T-helper 1 cell treated with Interleukin-12 subunit alpha and Interleukin-12 subunit beta and Interleukin-4 antibody, amounts not matched to agents 30 μg/mL and 1 μg/mL, for 36 hours (primary cell): ENCODE results near the gene CCDC43.
"Not testable (repeated sequence)": the region's sequence is repeated elsewhere in the genome, so short reads cannot be mapped to it uniquely, and the experiment has no call there.

Experiments
- H3K27ac Mint-ChIP-seq: one replicate; pipeline ENCODE4 v1.8.0; 2021; ENCODE audit warnings: mild to moderate bottlenecking, mixed read lengths
- H3K27me3 Mint-ChIP-seq: one replicate; pipeline ENCODE4 v1.8.0; 2021; ENCODE audit warnings: low read depth, mixed read lengths
- H3K36me3 Mint-ChIP-seq: one replicate; pipeline ENCODE4 v1.8.0; 2021; ENCODE audit warnings: low read depth, mixed read lengths
- H3K4me1 Mint-ChIP-seq: one replicate; pipeline ENCODE4 v1.8.0; 2021; ENCODE audit warnings: low read depth, mixed read lengths
- H3K4me3 Mint-ChIP-seq: one replicate; pipeline ENCODE4 v1.8.0; 2021; ENCODE audit warnings: mild to moderate bottlenecking, moderate library complexity, mixed read lengths
- H3K9me3 Mint-ChIP-seq: one replicate; pipeline ENCODE4 v1.8.0; 2021; ENCODE audit warnings: mixed read lengths

Gene CCDC43, protein sequence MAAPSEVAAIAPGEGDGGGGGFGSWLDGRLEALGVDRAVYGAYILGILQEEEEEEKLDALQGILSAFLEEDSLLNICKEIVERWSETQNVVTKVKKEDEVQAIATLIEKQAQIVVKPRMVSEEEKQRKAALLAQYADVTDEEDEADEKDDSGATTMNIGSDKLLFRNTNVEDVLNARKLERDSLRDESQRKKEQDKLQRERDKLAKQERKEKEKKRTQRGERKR

DNA sequence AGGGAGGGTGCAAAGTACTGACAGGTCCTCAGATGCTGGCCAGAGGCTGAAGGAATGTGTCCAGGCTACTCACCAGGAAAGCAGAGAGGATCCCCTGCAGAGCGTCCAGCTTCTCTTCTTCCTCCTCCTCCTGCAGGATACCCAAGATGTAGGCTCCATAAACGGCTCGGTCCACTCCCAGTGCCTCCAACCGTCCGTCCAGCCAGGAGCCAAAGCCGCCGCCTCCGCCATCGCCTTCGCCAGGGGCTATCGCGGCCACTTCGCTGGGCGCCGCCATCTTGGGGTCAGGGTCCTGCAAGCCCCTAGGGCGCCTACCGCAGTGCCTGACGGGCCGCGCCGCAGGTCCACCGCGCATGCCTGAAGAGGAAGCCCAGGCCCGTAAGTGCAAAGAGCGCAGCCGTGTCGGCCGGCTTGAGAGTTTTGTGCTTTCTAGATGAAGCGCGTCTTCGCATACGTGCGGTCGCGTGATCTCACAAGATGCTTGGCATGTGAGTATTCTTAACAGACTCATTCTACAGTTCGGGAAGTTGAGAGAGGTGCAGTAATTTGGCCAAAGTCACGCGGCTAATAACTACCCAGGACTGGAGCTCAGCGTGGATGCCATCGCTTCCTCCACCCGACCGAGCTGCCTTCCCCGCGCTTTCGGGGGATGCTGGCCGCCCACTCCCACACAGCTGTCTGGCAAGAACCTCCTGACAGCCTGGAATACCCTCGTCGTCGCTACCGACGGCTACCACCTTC is at the start of gene CCDC43:
Gene CCDC43 (minus strand): TSS at position 300 of the 741 bp plus-strand sequence. CDS start 23 bp downstream, at position 277.
- no peaks in the 10 kb centered on the region for H3K27me3 Mint-ChIP-seq
- H3K9me3 Mint-ChIP-seq = no peaks in the 10 kb centered on the region

DNA sequence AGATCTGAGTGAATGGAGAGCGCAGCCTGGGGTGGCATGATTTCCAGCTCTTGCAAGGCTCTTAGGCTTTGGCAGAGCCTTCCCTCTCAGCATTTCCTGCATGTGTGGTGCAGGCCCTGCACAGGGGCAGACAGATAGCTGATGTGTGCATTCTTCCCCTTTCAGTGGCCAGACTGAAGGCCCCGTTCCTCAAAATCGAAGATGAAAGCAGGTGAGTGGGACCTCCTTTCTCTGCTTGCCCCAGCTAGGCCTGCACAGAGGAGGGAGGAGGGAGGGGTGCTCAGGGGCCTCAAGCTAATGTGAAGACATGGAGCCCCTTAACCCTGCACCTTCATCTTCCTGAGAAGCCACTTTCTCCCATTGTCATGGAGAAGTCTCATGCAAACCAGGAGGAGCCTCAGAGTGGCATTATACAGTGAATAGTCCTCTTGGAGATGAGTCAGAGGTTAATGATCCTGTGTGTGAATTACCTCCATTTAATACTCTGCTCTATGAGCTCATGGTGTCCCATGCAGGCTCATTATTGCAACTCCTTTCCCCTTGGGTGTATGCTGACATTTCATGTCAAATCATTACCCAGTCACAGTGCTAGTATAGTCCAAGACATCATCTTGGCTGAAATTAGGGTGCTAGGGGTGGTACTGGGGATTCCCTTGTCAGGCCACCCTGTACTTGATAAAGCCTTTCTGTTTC is 48.8 kb upstream of the CCDC43 start:
- Mint-ChIP-seq H3K27me3 (no peaks in the 10 kb centered on the region), H3K4me3 (no peak overlapping the region), H3K9me3 (no peaks in the 10 kb centered on the region), H3K36me3 (peaks cover 12% of the 10 kb centered on the region), H3K4me1 (no peaks in the 10 kb centered on the region), H3K27ac (no peak overlapping the region)

More for the DNA sequence above, at the start of gene CCDC43:
- peak within 1 kb of the TSS; percentile 93 for H3K27ac Mint-ChIP-seq
- H3K4me1 Mint-ChIP-seq = peaks cover 24% of the 10 kb centered on the region
- peaks cover 11% of the 10 kb centered on the region for H3K36me3 Mint-ChIP-seq
- H3K4me3 Mint-ChIP-seq = peak within 1 kb of the TSS; percentile 99

- Mint-ChIP-seq H3K27ac (no peak overlapping the region), H3K4me3 (no peak overlapping the region), H3K4me1 (no peaks in the 10 kb centered on the region)
Measured at GRCh38 chr17:44736551-44737240, 47.1 kb upstream of the CCDC43 start.

GRCh38 chr17:44734272-44734671 is 44.7 kb upstream of the CCDC43 start:
- Mint-ChIP-seq H3K36me3 (peaks cover 17% of the 10 kb centered on the region), H3K27me3 (no peaks in the 10 kb centered on the region), H3K4me3 (no peak overlapping the region)

More at GRCh38 chr17:44736551-44737240, 47.1 kb upstream of the CCDC43 start:
- H3K27me3 Mint-ChIP-seq = no peaks in the 10 kb centered on the region
- H3K36me3 Mint-ChIP-seq = peaks cover 15% of the 10 kb centered on the region
- H3K9me3 Mint-ChIP-seq = no peaks in the 10 kb centered on the region

DNA sequence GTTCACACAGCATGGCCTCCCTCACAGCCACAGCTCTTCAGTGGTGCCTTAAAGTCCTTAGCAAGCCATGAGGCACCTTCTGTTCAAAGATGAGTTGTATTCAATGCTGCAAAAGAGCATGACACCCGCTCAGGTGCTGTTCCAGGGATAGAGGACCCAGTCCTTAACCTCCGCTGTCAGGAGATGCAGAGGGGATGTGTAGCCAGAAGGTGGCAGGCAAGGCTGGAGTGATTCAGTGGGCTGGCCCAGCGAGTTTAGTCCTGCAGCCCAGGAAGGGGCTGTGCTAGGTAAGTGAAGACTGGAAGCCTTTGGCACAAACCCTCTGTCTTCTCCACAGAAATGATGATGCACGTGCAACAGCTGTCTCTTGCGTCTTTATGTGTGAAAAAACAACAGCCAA is 44.2 kb upstream of the CCDC43 start:
- Mint-ChIP-seq H3K4me1 (no peaks in the 10 kb centered on the region), H3K27me3 (no peaks in the 10 kb centered on the region), H3K4me3 (no peak overlapping the region), H3K9me3 (no peaks in the 10 kb centered on the region), H3K36me3 (peaks cover 16% of the 10 kb centered on the region), H3K27ac (no peak overlapping the region)

More at GRCh38 chr17:44734272-44734671, 44.7 kb upstream of the CCDC43 start:
- no peak overlapping the region for H3K27ac Mint-ChIP-seq
- no peaks in the 10 kb centered on the region for H3K9me3 Mint-ChIP-seq
- no peaks in the 10 kb centered on the region for H3K4me1 Mint-ChIP-seq

- not testable (repeated sequence) for H3K27me3 Mint-ChIP-seq, H3K4me1 Mint-ChIP-seq, H3K4me3 Mint-ChIP-seq, H3K27ac Mint-ChIP-seq, H3K9me3 Mint-ChIP-seq
- peaks cover 11% of the 10 kb centered on the region for H3K36me3 Mint-ChIP-seq
Measured at GRCh38 chr17:44726121-44726520, 36.5 kb upstream of the CCDC43 start.

DNA sequence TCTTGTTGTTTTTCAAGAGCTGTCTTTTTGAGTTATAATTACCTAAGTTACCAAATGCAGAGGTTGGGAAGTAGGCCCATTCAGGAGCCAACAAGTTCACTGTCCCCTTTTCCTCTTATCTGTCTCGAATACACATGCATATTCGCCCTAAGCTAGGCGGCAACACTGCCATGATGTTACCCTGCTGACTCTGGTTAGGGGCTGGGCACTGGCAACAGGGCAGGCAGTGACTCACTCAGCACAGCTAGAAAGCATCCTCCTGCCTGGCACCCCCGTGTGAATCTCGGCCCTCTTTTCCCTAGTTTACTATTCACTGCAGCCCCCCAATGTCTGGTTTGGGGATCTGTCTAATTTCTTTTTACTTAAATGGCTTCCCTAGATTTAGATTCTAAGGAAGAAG is 32.7 kb upstream of the CCDC43 start:
- Mint-ChIP-seq H3K9me3 (no peaks in the 10 kb centered on the region), H3K27me3 (no peaks in the 10 kb centered on the region), H3K27ac (no peak overlapping the region), H3K4me3 (no peak overlapping the region), H3K4me1 (no peaks in the 10 kb centered on the region), H3K36me3 (peaks cover 16% of the 10 kb centered on the region)

- Mint-ChIP-seq H3K27me3 (no peaks in the 10 kb centered on the region), H3K27ac (no peak overlapping the region), H3K9me3 (no peaks in the 10 kb centered on the region), H3K4me1 (no peaks in the 10 kb centered on the region), H3K36me3 (peaks cover 15% of the 10 kb centered on the region), H3K4me3 (no peak overlapping the region)
Measured at GRCh38 chr17:44719444-44719843, 29.9 kb upstream of the CCDC43 start.

- peaks cover 11% of the 10 kb centered on the region for H3K27me3 Mint-ChIP-seq
- H3K4me1 Mint-ChIP-seq = peaks cover 7% of the 10 kb centered on the region
- H3K9me3 Mint-ChIP-seq = no peaks in the 10 kb centered on the region
- peaks cover 4% of the 10 kb centered on the region for H3K36me3 Mint-ChIP-seq
- no peak within 1 kb of the TSS for H3K4me3 Mint-ChIP-seq
- H3K27ac Mint-ChIP-seq = no peak within 1 kb of the TSS
Measured at GRCh38 chr17:44708401-44709263, 19.1 kb upstream of the CCDC43 start, which contains the start of gene DBF4B. Gene DBF4B (plus strand): TSS chr17:44708665. CDS start chr17:44708821, 156 bp downstream.

DNA sequence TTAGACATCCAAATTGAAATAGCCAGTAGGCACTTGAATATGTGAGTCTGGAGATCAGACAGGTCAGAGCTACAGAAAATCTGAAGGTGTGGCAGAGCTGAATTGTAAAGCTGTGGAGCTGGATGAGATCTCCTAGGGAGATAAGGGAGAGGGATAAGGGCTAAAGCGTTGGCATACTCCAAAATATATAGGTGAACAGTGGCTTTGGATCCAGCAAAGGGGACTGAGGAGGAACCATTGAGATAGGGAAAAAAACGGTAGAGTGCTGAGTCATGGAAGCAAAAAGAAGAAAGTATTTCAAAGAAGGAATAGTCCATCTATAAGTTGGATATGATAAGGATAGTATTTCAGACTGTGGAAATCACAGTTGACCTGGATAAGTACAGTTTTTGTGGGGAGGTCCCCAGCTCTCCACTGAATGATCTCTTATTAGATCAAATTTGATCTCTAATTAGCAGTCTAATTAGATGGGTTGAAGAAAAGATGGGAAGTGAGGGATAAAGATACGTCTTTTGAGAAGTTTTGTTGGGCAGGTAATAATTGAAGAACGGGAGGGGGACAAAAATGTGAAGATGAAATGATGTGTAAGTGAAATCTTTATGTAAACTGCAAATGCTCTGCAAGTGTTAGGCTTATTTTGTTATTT is 18.3 kb upstream of the CCDC43 start:
- Mint-ChIP-seq H3K9me3 (no peaks in the 10 kb centered on the region), H3K27ac (no peak overlapping the region), H3K4me1 (peaks cover 7% of the 10 kb centered on the region), H3K36me3 (peaks cover 4% of the 10 kb centered on the region), H3K4me3 (no peak overlapping the region), H3K27me3 (peaks cover 11% of the 10 kb centered on the region)

GRCh38 chr17:44700288-44700687 is 10.7 kb upstream of the CCDC43 start:
- not testable (repeated sequence) for H3K4me1 Mint-ChIP-seq, H3K9me3 Mint-ChIP-seq, H3K27me3 Mint-ChIP-seq, H3K27ac Mint-ChIP-seq, H3K4me3 Mint-ChIP-seq, H3K36me3 Mint-ChIP-seq

DNA sequence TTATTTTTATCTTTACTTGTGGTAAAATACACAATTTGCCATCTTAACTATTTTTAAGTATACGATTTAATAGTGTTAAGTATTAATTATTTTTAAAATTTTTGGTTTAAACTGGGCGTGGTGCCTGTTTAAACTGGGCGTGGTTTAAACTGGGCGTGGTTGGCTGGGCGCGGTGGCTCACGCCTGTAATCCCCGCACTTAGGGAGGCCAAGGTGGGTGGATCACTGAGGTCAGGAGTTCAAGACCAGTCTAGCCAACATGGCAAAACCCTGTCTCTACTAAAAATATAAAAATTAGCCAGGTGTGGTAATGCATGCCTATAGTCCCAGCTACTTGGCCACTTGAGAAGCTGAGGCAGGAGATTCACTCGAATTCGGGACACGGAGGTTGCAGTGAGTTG is 4.0 kb upstream of the CCDC43 start:
- H3K4me3 Mint-ChIP-seq = no peak overlapping the region
- H3K36me3 Mint-ChIP-seq = peaks cover 3% of the 10 kb centered on the region
- H3K27ac Mint-ChIP-seq = no peak overlapping the region
- no peaks in the 10 kb centered on the region for H3K27me3 Mint-ChIP-seq
- H3K9me3 Mint-ChIP-seq = no peaks in the 10 kb centered on the region
- H3K4me1 Mint-ChIP-seq = peaks cover 16% of the 10 kb centered on the region

GRCh38 chr17:44690746-44691306 is 1.2 kb upstream of the CCDC43 start:
- H3K27me3 Mint-ChIP-seq, H3K36me3 Mint-ChIP-seq, H3K9me3 Mint-ChIP-seq: not testable (repeated sequence)
- Mint-ChIP-seq H3K4me3 (peak overlapping the region; percentile 99), H3K4me1 (peaks cover 22% of the 10 kb centered on the region), H3K27ac (peak overlapping the region; percentile 4)
